ENCODE data around the gene NGEF. TPM values are rescaled to one million over a fixed set of nuclear protein-coding genes. Genes with fewer than 3 reads are reported as not detected.

The NGEF gene
- total and polyA plus RNA-seq, 9 of the 15 experiments (the other 6 are each of a cell fraction or from before 2014, with no cell fraction given), result 0.07 to 0.17 (median 0.09) TPM; not detected in 6

- BruUV-seq (replicated peaks), result no TSS peak
- POLR2A ChIA-PET, result no interaction called here
- no peaks in the 10 kb centered on the region for H3K36me3 ChIP-seq (ENCODE audit: control insufficient read depth, insufficient read depth, low read length)
These were observed 102.7 kb downstream of the NGEF start for GRCh38 chr2:232910376-232910775.

More at GRCh38 chr2:232910376-232910775, 102.7 kb downstream of the NGEF start:
- H3K4me1 ChIP-seq (replicated peaks in 1 of 2; ENCODE audit: control insufficient read depth in 2 of 2, insufficient read depth in 2 of 2, low read length in 2 of 2), result no peaks in the 10 kb centered on the region
- CTCF ChIA-PET (ENCODE audit: low intra/inter-chr PET ratio), result no interaction called here
- FAIRE-seq, result no peak
- DNase-seq (ENCODE audit: extremely low read depth in 1 of 4, low spot score in 3 of 4), result no peak
- in situ Hi-C loops (cut with MboI), result loop anchor here (10.0 kb wide), 1 partner anchor 786 kb away; no protein-coding TSS in a partner anchor
- no peak overlapping the region for H3K4me3 ChIP-seq
- H3K9ac ChIP-seq (ENCODE audit: insufficient read depth in 1 of 2, low read depth in 2 of 2, low read length in 2 of 2), result no peak overlapping the region
- 0 out of 2 replicates have a peak, but pooled peaks cover 2% of the 10 kb centered on the region for H3K9me3 ChIP-seq (replicated peaks; ENCODE audit: control insufficient read depth, insufficient read depth, low read depth, low read length)
- WGBS (ENCODE audit: insufficient coverage, low coverage, missing lambda C conversion rate), result 0% methylated on average over 2 of the region's 6 CpGs
- H2AFZ ChIP-seq (ENCODE audit: low read depth, low read length), result no peak overlapping the region
- H3K9me1 ChIP-seq (ENCODE audit: control insufficient read depth, insufficient read depth, low read length), result no peaks in the 10 kb centered on the region
- H3K79me2 ChIP-seq (ENCODE audit: control insufficient read depth, insufficient read depth, low read length), result no peaks in the 10 kb centered on the region
- ATAC-seq, result no peak
- TF ChIP-seq SIN3B (IDR thresholded peaks at IDR 0.05; ENCODE audit: low read depth) (no peak), ZNF785 (CRISPR knock-in tag; IDR thresholded peaks at IDR 0.05) (no peak), ZNF324 (CRISPR knock-in tag; IDR thresholded peaks at IDR 0.05) (no peak), CC2D1A (IDR thresholded peaks at IDR 0.05) (no peak), NCOR1 (IDR thresholded peaks at IDR 0.05) (no peak), MCM2 (IDR thresholded peaks at IDR 0.05; ENCODE audit: low read depth) (no peak), LCOR (CRISPR knock-in tag; IDR thresholded peaks at IDR 0.05) (no peak), ZNF766 (CRISPR knock-in tag; conservative IDR thresholded peaks at IDR 0.05) (no peak), SIX5 (IDR thresholded peaks at IDR 0.05; ENCODE audit: borderline replicate concordance in 1 of 2, insufficient read depth in 1 of 2, low read depth in 1 of 2, low read length in 2 of 2) (no peak), TAF9B (IDR thresholded peaks at IDR 0.05; ENCODE audit: partially characterized antibody) (no peak), ARHGAP35 (IDR thresholded peaks at IDR 0.05; ENCODE audit: partially characterized antibody) (no peak), POU5F1 (IDR thresholded peaks at IDR 0.05; ENCODE audit: borderline replicate concordance, low read depth, low read length, partially characterized antibody) (no peak), ZNF57 (CRISPR knock-in tag; IDR thresholded peaks at IDR 0.05) (no peak), ZNF707 (CRISPR knock-in tag; conservative IDR thresholded peaks at IDR 0.05) (no peak), HSF4 (CRISPR knock-in tag; IDR thresholded peaks at IDR 0.05; ENCODE audit: borderline replicate concordance) (no peak), TFAM (CRISPR knock-in tag; conservative IDR thresholded peaks at IDR 0.05) (no peak)
- TF ChIP-seq, protein P1, sequence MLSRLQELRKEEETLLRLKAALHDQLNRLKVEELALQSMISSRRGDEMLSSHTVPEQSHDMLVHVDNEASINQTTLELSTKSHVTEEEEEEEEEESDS (CRISPR knock-in tag; IDR thresholded peaks at IDR 0.05), result no peak
- TF ChIP-seq, protein P2, sequence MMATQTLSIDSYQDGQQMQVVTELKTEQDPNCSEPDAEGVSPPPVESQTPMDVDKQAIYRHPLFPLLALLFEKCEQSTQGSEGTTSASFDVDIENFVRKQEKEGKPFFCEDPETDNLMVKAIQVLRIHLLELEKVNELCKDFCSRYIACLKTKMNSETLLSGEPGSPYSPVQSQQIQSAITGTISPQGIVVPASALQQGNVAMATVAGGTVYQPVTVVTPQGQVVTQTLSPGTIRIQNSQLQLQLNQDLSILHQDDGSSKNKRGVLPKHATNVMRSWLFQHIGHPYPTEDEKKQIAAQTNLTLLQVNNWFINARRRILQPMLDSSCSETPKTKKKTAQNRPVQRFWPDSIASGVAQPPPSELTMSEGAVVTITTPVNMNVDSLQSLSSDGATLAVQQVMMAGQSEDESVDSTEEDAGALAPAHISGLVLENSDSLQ (IDR thresholded peaks at IDR 0.05), result no peak
- TF ChIP-seq, protein P3, sequence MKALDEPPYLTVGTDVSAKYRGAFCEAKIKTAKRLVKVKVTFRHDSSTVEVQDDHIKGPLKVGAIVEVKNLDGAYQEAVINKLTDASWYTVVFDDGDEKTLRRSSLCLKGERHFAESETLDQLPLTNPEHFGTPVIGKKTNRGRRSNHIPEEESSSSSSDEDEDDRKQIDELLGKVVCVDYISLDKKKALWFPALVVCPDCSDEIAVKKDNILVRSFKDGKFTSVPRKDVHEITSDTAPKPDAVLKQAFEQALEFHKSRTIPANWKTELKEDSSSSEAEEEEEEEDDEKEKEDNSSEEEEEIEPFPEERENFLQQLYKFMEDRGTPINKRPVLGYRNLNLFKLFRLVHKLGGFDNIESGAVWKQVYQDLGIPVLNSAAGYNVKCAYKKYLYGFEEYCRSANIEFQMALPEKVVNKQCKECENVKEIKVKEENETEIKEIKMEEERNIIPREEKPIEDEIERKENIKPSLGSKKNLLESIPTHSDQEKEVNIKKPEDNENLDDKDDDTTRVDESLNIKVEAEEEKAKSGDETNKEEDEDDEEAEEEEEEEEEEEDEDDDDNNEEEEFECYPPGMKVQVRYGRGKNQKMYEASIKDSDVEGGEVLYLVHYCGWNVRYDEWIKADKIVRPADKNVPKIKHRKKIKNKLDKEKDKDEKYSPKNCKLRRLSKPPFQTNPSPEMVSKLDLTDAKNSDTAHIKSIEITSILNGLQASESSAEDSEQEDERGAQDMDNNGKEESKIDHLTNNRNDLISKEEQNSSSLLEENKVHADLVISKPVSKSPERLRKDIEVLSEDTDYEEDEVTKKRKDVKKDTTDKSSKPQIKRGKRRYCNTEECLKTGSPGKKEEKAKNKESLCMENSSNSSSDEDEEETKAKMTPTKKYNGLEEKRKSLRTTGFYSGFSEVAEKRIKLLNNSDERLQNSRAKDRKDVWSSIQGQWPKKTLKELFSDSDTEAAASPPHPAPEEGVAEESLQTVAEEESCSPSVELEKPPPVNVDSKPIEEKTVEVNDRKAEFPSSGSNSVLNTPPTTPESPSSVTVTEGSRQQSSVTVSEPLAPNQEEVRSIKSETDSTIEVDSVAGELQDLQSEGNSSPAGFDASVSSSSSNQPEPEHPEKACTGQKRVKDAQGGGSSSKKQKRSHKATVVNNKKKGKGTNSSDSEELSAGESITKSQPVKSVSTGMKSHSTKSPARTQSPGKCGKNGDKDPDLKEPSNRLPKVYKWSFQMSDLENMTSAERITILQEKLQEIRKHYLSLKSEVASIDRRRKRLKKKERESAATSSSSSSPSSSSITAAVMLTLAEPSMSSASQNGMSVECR (CRISPR knock-in tag; IDR thresholded peaks at IDR 0.05), result no peak
- no peak overlapping the region for H3K27ac ChIP-seq (ENCODE audit: extremely low read depth, low read depth, low read length)
- H4K20me1 ChIP-seq (replicated peaks; ENCODE audit: control insufficient read depth, insufficient read depth, low read length), result no peaks in the 10 kb centered on the region
- intact Hi-C loops (cut with micrococcal nuclease), result no loop called here
- no peak overlapping the region for H3K4me2 ChIP-seq (ENCODE audit: insufficient read depth, low read length)
- no peaks in the 10 kb centered on the region for H3K27me3 ChIP-seq (ENCODE audit: control insufficient read depth in 2 of 2, insufficient read depth in 2 of 2, low read length in 2 of 2)

Data from K562 (cell line).